ENCODE measurements around the gene ABCG8. TPM values are rescaled to one million over a fixed set of nuclear protein-coding genes. Genes with fewer than 3 reads are reported as not detected.

Gene ABCG8
- total and polyA plus RNA-seq, 9 of the 15 experiments (the other 6 are each of a cell fraction or from before 2014, with no cell fraction given): not detected

- Histone ChIP-seq H3K79me2 (ENCODE audit: control insufficient read depth, insufficient read depth, low read length) (no peaks in the 10 kb centered on the region), H3K9me1 (ENCODE audit: control insufficient read depth, insufficient read depth, low read length) (no peaks in the 10 kb centered on the region), H3K9ac (ENCODE audit: insufficient read depth in 1 of 2, low read depth in 2 of 2, low read length in 2 of 2) (no peak overlapping the region), H4K20me1 (replicated peaks; ENCODE audit: control insufficient read depth, insufficient read depth, low read length) (no peaks in the 10 kb centered on the region), H3K27ac (ENCODE audit: extremely low read depth, low read depth, low read length) (no peak overlapping the region), H3K4me3 (no peak overlapping the region), H3K36me3 (ENCODE audit: control insufficient read depth, insufficient read depth, low read length) (no peaks in the 10 kb centered on the region; the same call in 2 of the 3 replicates), H2AFZ (ENCODE audit: low read depth, low read length) (no peak overlapping the region), H3K9me3 (replicated peaks; ENCODE audit: control insufficient read depth, insufficient read depth, low read depth, low read length) (no peaks in the 10 kb centered on the region), H3K4me2 (ENCODE audit: insufficient read depth, low read length) (no peak overlapping the region), H3K4me1 (replicated peaks in 1 of 2; ENCODE audit: control insufficient read depth in 2 of 2, insufficient read depth in 2 of 2, low read length in 2 of 2) (no peaks in the 10 kb centered on the region), H3K27me3 (ENCODE audit: control insufficient read depth in 2 of 2, insufficient read depth in 2 of 2, low read length in 2 of 2) (no peaks in the 10 kb centered on the region)
- FAIRE-seq: no peak
- in situ Hi-C loops (cut with MboI) (no loop called here), intact Hi-C loops (cut with micrococcal nuclease) (no loop called here)
- no peak for ATAC-seq
- 76% methylated on average over 5 of the region's 5 CpGs for WGBS (ENCODE audit: insufficient coverage, low coverage, missing lambda C conversion rate)
- ChIA-PET POLR2A (interaction anchor here (0.6 to 0.8 kb wide), 4 partner anchors 16 to 964 kb away, joined by 3 to 5 read pairs (median 3); partner anchors contain the start of gene DYNC2LI1), CTCF (ENCODE audit: low intra/inter-chr PET ratio) (no interaction called here)
- no TSS peak for BruUV-seq (replicated peaks)
- DNase-seq (ENCODE audit: extremely low read depth in 1 of 4, low spot score in 3 of 4): no peak
- TF ChIP-seq GMEB1 (CRISPR knock-in tag; IDR thresholded peaks at IDR 0.05) (no peak), SAFB2 (IDR thresholded peaks at IDR 0.05; ENCODE audit: borderline replicate concordance, low read depth, low read length, severe bottlenecking) (no peak), PTRF (tag; IDR thresholded peaks at IDR 0.05) (no peak), ATF1 (CRISPR knock-in tag; IDR thresholded peaks at IDR 0.05) (no peak), ATF1 (tag; IDR thresholded peaks at IDR 0.05) (no peak), RBM39 (optimal IDR thresholded peaks at IDR 0.05; ENCODE audit: low read depth, low read length) (no peak), PRDM10 (IDR thresholded peaks at IDR 0.05; ENCODE audit: partially characterized antibody) (no peak), MAZ (CRISPR knock-in tag; conservative IDR thresholded peaks at IDR 0.05 in 1 of 2, IDR thresholded peaks at IDR 0.05 in 1 of 2) (no peak), CAMTA2 (CRISPR knock-in tag; conservative IDR thresholded peaks at IDR 0.05) (no peak), ZNF561 (CRISPR knock-in tag; conservative IDR thresholded peaks at IDR 0.05) (no peak), FOXO4 (CRISPR knock-in tag; IDR thresholded peaks at IDR 0.05) (no peak), E2F4 (CRISPR knock-in tag; IDR thresholded peaks at IDR 0.05; ENCODE audit: low read depth) (no peak), BRCA1 (IDR thresholded peaks at IDR 0.05) (no peak), BRCA1 (CRISPR knock-in tag; IDR thresholded peaks at IDR 0.05) (no peak), ZNF239 (CRISPR knock-in tag; IDR thresholded peaks at IDR 0.05) (no peak), TEAD2 (tag; IDR thresholded peaks at IDR 0.05) (no peak)
Measured at GRCh38 chr2:43790147-43790546, 48.6 kb upstream of the ABCG8 start.

All from K562 (cell line).